Endothelial cell of umbilical vein (primary cell): ENCODE data around the gene ACADVL. TPM values are rescaled to one million over a fixed set of nuclear protein-coding genes. Genes with fewer than 3 reads are reported as not detected.

Source experiments
- BruUV-seq: library from RNA; stranded (reverse); fragments of 400-500 nt; replicated peaks from 2 replicates; lab custom pipeline; 2021; lab: Mats Ljungman, UMichigan
- CTCF ChIA-PET: fragments of 300-600, 350-600 bp; sonication (Branson Sonifier 250); formaldehyde crosslinking; loops from one replicate; lab custom pipeline; 2021; ENCODE audit warnings: antibody characterized with exemption, inconsistent platforms; lab: Charles Lee
- POLR2A ChIA-PET: fragments of 300-600, 350-600 bp; sonication (Branson Sonifier 250); formaldehyde crosslinking; loops from one replicate; lab custom pipeline; 2021; ENCODE audit warnings: antibody characterized with exemption, inconsistent platforms; lab: Charles Lee
- DNase-seq: peaks from one replicate; pipeline ENCODE4 v3.0.0-alpha.2; 2011; ENCODE audit warnings: low read depth, low spot score
- FAIRE-seq: peaks from 2 replicates; lab custom pipeline; 2011; peaks lifted over from hg19 to GRCh38; lab: Jason Lieb, UNC
- H2AFZ ChIP-seq: 2 replicates; pipeline ENCODE4 v1.6.0; 2012; ENCODE audit warnings: low read depth, low read length, control low read depth, inconsistent platforms
- H3K27ac ChIP-seq: 2 replicates; pipeline ENCODE4 v1.5.1; 2011; ENCODE audit warnings: low read depth, mild to moderate bottlenecking, control low read depth, low read length, moderate library complexity; ENCODE audit not compliant: insufficient read depth
- H3K27me3 ChIP-seq, 2 experiments: 2 replicates each; pipeline versions ENCODE4 v1.6.0 to v1.6.1; 2011; ENCODE audit warnings: low read length in 2 of 2, mixed read lengths in 1 of 2; ENCODE audit not compliant: control insufficient read depth in 2 of 2, insufficient read depth in 2 of 2
- H3K36me3 ChIP-seq, 2 experiments: 2 replicates in 1 of 2; 3 replicates in 1 of 2; pipeline ENCODE4 v1.5.1; 2011; ENCODE audit warnings: low read length in 2 of 2, mild to moderate bottlenecking in 1 of 2, moderate library complexity in 1 of 2; ENCODE audit not compliant: control insufficient read depth in 2 of 2, insufficient read depth in 2 of 2; ENCODE audit errors: extremely low read depth in 1 of 2
- H3K4me1 ChIP-seq: 3 replicates; pipeline ENCODE4 v1.5.1; 2011; ENCODE audit warnings: mild to moderate bottlenecking, low read length; ENCODE audit not compliant: control insufficient read depth, insufficient read depth; ENCODE audit errors: extremely low read depth
- H3K4me2 ChIP-seq: 2 replicates; pipeline ENCODE4 v1.6.1; 2011; ENCODE audit warnings: low read length, control low read depth, mixed read lengths; ENCODE audit not compliant: insufficient read depth
- H3K4me3 ChIP-seq, 3 experiments: fragments of 200-600 bp in 1 of 3; sonication (generic), shearing (Covaris generic) in 1 of 3; replicated peaks in 1 of 3; 2 replicates each; pipeline ENCODE4 v1.5.1; 2011 to 2016; ENCODE audit warnings: control low read depth in 3 of 3, low read length in 3 of 3, mild to moderate bottlenecking in 2 of 3, inconsistent platforms in 1 of 3, low read depth in 1 of 3, moderate library complexity in 1 of 3; ENCODE audit not compliant: insufficient read depth in 1 of 3
- H3K79me2 ChIP-seq: 2 replicates; pipeline ENCODE4 v1.6.0; 2012; ENCODE audit warnings: low read length, inconsistent platforms; ENCODE audit not compliant: control insufficient read depth, insufficient read depth
- H3K9ac ChIP-seq: replicated peaks from 2 replicates; pipeline ENCODE3; 2011; ENCODE audit warnings: low read length, control low read depth; ENCODE audit not compliant: insufficient read depth; ENCODE audit errors: extremely low read depth
- H3K9me1 ChIP-seq: replicated peaks from 3 replicates; pipeline ENCODE4 v1.6.0; 2011; ENCODE audit warnings: mild to moderate bottlenecking, low read length; ENCODE audit not compliant: control insufficient read depth, insufficient read depth; ENCODE audit errors: extremely low read depth
- H3K9me3 ChIP-seq: replicated peaks from 2 replicates; pipeline ENCODE4 v1.5.1; 2012; ENCODE audit warnings: low read length, inconsistent platforms; ENCODE audit not compliant: control insufficient read depth, insufficient read depth
- H4K20me1 ChIP-seq: replicated peaks from 2 replicates; pipeline ENCODE3; 2011; ENCODE audit warnings: mild to moderate bottlenecking, low read length; ENCODE audit not compliant: control insufficient read depth, insufficient read depth; ENCODE audit errors: extremely low read depth
- EZH2 ChIP-seq: IDR thresholded peaks from 2 replicates; pipeline ENCODE4 v1.6.1; 2012; ENCODE audit warnings: borderline replicate concordance, low read depth, mild to moderate bottlenecking, moderate library complexity, low read length, inconsistent platforms; ENCODE audit not compliant: severe bottlenecking
- FOS ChIP-seq: IDR thresholded peaks from 2 replicates; pipeline ENCODE4 v1.6.1; 2011; ENCODE audit warnings: mild to moderate bottlenecking, low read length, moderate library complexity, borderline replicate concordance; ENCODE audit not compliant: insufficient read depth
- GATA2 ChIP-seq: IDR thresholded peaks from 2 replicates; pipeline ENCODE4 v1.7.0; 2011; ENCODE audit warnings: low read depth, mild to moderate bottlenecking, moderate library complexity, mixed read lengths, low read length; ENCODE audit not compliant: insufficient read length, insufficient read depth
- JUN ChIP-seq: IDR thresholded peaks from 2 replicates; pipeline ENCODE4 v1.6.1; 2011; ENCODE audit warnings: borderline replicate concordance, low read depth; ENCODE audit not compliant: insufficient read length, insufficient read depth
- MAX ChIP-seq: IDR thresholded peaks from 2 replicates; pipeline ENCODE4 v1.6.1; 2011; ENCODE audit not compliant: insufficient read depth, insufficient read length
- MYC ChIP-seq: IDR thresholded peaks from one replicate; pipeline ENCODE4 v1.6.1; 2011; ENCODE audit warnings: mild to moderate bottlenecking, low read depth, low read length
- POLR2A ChIP-seq: IDR thresholded peaks from 2 replicates; pipeline ENCODE4 v1.6.1; 2012; ENCODE audit warnings: low read depth, mild to moderate bottlenecking, control low read depth, low read length
- POLR2AphosphoS5 ChIP-seq: IDR thresholded peaks from 2 replicates; pipeline ENCODE4 v1.6.1; 2012; ENCODE audit warnings: low read depth, mild to moderate bottlenecking, control low read depth, low read length, moderate library complexity; ENCODE audit not compliant: insufficient read depth
- dilution Hi-C: fragments of 300-500 bp; cut with MboI; formaldehyde crosslinking; loops from one replicate; pipeline ENCODE4 v1.15.0; 2019; ENCODE audit warnings: low sequenced_read_pairs; ENCODE audit not compliant: extremely low pct_ligation_motif_present
- intact Hi-C: fragments of 100-400 bp; cut with micrococcal nuclease; formaldehyde crosslinking; loops from one replicate; pipeline ENCODE4 v1.10.0; 2022
- polyA plus RNA-seq, 4 experiments: library from polyadenylated mRNA; depleted of rRNA in 3 of 4; stranded (reverse) in 3 of 4; unstranded in 1 of 4; fragments of >200 nt; gene quantifications; 2 replicates each; pipeline versions ENCODE4 v1.2.1 to v1.2.3, GENCODE V29; 2011 to 2012; ENCODE audit warnings: missing spikeins in 1 of 4
- total RNA-seq: library from RNA; stranded (reverse); gene quantifications from 2 replicates; pipeline ENCODE4 v1.2.3, GENCODE V29; 2021
- TF ChIP-seq, protein P1 (sequence below), 2 donors: IDR thresholded peaks; 1 replicate in 1 of 2; 2 replicates in 1 of 2; pipeline ENCODE4 v1.5.1; 2011; ENCODE audit warnings: low read length in 2 of 2, mild to moderate bottlenecking in 2 of 2, moderate library complexity in 2 of 2, control low read depth in 1 of 2, inconsistent platforms in 1 of 2, low read depth in 1 of 2; ENCODE audit not compliant: insufficient read depth in 1 of 2; ENCODE audit errors: extremely low read depth in 1 of 2

The ACADVL gene
- total and polyA plus RNA-seq, 2 donors (not counting 3 experiments of a cell fraction or from before 2014, with no cell fraction given), result 308 to 376 TPM

GRCh38 chr17:7175330-7175733, 44.4 kb upstream of the ACADVL start:
- ChIA-PET POLR2A (no interaction called here), CTCF (no interaction called here)
- Histone ChIP-seq H3K27me3 (no peaks in the 10 kb centered on the region), H3K27ac (no peak overlapping the region), H3K9me1 (no peaks in the 10 kb centered on the region), H3K79me2 (no peaks in the 10 kb centered on the region), H3K9ac (no peak overlapping the region), H3K36me3 (no peaks in the 10 kb centered on the region), H3K9me3 (no peaks in the 10 kb centered on the region), H2AFZ (no peak overlapping the region), H3K4me1 (peaks cover 17% of the 10 kb centered on the region), H3K4me3 (no peak overlapping the region), H4K20me1 (no peaks in the 10 kb centered on the region), H3K4me2 (no peak overlapping the region)
- intact Hi-C loops (no loop called here), dilution Hi-C loops (no loop called here)
- DNase-seq (peak; percentile 6), FAIRE-seq (no peak)
- no peak for TF ChIP-seq JUN
- no peak for TF ChIP-seq MAX
- no peak for TF ChIP-seq FOS
- TF ChIP-seq GATA2, result no peak
- TF ChIP-seq POLR2A, result no peak
- TF ChIP-seq POLR2AphosphoS5, result no peak
- TF ChIP-seq EZH2, result no peak
- no peak for TF ChIP-seq MYC
- TF ChIP-seq, protein P1, sequence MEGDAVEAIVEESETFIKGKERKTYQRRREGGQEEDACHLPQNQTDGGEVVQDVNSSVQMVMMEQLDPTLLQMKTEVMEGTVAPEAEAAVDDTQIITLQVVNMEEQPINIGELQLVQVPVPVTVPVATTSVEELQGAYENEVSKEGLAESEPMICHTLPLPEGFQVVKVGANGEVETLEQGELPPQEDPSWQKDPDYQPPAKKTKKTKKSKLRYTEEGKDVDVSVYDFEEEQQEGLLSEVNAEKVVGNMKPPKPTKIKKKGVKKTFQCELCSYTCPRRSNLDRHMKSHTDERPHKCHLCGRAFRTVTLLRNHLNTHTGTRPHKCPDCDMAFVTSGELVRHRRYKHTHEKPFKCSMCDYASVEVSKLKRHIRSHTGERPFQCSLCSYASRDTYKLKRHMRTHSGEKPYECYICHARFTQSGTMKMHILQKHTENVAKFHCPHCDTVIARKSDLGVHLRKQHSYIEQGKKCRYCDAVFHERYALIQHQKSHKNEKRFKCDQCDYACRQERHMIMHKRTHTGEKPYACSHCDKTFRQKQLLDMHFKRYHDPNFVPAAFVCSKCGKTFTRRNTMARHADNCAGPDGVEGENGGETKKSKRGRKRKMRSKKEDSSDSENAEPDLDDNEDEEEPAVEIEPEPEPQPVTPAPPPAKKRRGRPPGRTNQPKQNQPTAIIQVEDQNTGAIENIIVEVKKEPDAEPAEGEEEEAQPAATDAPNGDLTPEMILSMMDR (IDR thresholded peaks at IDR 0.05; ENCODE audit: extremely low read depth in 1 of 2, insufficient read depth in 1 of 2, low read depth in 1 of 2, low read length in 2 of 2), result no peak
- BruUV-seq, result no TSS peak
